Inferior parietal cortex (tissue), 1 donor: Measurements from ENCODE around the gene CCDC89.
A peak's percentile ranks its signal among the peaks of the same experiment; 100 is the strongest.
"Not testable (repeated sequence)": the region's sequence is repeated elsewhere in the genome, so short reads cannot be mapped to it uniquely, and the experiment has no call there.

Source experiments
- DNase-seq: peaks from one replicate; pipeline ENCODE4 v3.0.0-alpha.2; 2016; ENCODE audit errors: extremely low spot score

Gene CCDC89

GRCh38 chr11:85694385-85694980, 8.5 kb upstream of the CCDC89 start:
- peak; percentile 74 for DNase-seq

- DNase-seq, result no peak
Measured at GRCh38 chr11:85685125-85685819, 723 bp downstream of the CCDC89 start.

- DNase-seq, result no peak
Measured at GRCh38 chr11:85682330-85683305, 3.4 kb downstream of the CCDC89 start.

GRCh38 chr11:85680897-85681296, 5.1 kb downstream of the CCDC89 start:
- no peak for DNase-seq

GRCh38 chr11:85679576-85679975, 6.4 kb downstream of the CCDC89 start:
- no peak for DNase-seq

- no peak for DNase-seq
Measured at GRCh38 chr11:85673393-85673792, 12.6 kb downstream of the CCDC89 start.

GRCh38 chr11:85672105-85672902, 13.7 kb downstream of the CCDC89 start:
- DNase-seq, result no peak

GRCh38 chr11:85670949-85671663, 14.9 kb downstream of the CCDC89 start:
- DNase-seq, result not testable (repeated sequence)

- no peak for DNase-seq
Measured at GRCh38 chr11:85668157-85668556, 17.8 kb downstream of the CCDC89 start.

- DNase-seq, result no peak
Measured at GRCh38 chr11:85666687-85667086, 19.3 kb downstream of the CCDC89 start.

GRCh38 chr11:85665733-85666132, 20.3 kb downstream of the CCDC89 start:
- DNase-seq, result no peak

- peak; percentile 97 for DNase-seq
Measured at GRCh38 chr11:85664615-85665481, 21.1 kb downstream of the CCDC89 start, which contains the start of gene CREBZF. TSS of gene CREBZF (minus strand) at chr11:85665129. CDS start at chr11:85664875, 254 bp downstream.

GRCh38 chr11:85663753-85664614, 22.0 kb downstream of the CCDC89 start:
- peak; percentile 69 for DNase-seq

- DNase-seq, result no peak
Measured at GRCh38 chr11:85663080-85663752, 22.8 kb downstream of the CCDC89 start.

- DNase-seq, result no peak
Measured at GRCh38 chr11:85661972-85662664, 23.9 kb downstream of the CCDC89 start.

- DNase-seq, result no peak
Measured at GRCh38 chr11:85658180-85658579, 27.8 kb downstream of the CCDC89 start.

- no peak for DNase-seq
Measured at GRCh38 chr11:85656777-85657176, 29.2 kb downstream of the CCDC89 start.

- DNase-seq, result not testable (repeated sequence)
Measured at GRCh38 chr11:85654343-85654742, 31.7 kb downstream of the CCDC89 start.
